NCI-H1694 (cell line): ENCODE data around the gene RSPH9.
A peak's percentile ranks its signal among the peaks of the same experiment; 100 is the strongest.
"Not testable (repeated sequence)": the region's sequence is repeated elsewhere in the genome, so short reads cannot be mapped to it uniquely, and the experiment has no call there.

ENCODE experiments used
- DNase-seq: peaks from one replicate; lab custom pipeline; 2025; lab: John Stamatoyannopoulos, UW

Gene RSPH9

DNA sequence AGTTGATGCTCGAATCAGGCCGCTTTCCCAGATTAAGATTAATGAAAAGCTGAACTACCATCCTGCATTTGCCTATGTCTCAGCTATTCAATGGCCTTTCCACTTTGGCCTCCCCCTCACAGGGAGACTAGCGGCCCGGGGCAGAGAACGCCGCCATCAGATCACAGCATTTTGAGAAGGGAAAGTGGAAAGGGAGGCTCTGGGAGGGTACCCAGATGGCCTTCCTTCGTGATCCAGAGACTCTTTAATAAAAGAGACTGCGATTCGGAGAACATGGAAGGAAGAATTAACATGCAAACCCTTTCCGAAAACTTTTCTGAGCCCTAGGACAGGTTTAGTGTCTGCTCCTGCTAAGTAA is 42.2 kb downstream of the RSPH9 start:
- DNase-seq, result no peak

- DNase-seq, result peak; percentile 23
Observed at GRCh38 chr6:43687437-43688347, 42.9 kb downstream of the RSPH9 start, which contains the start of gene MRPS18A. TSS of gene MRPS18A (minus strand) at chr6:43687791. CDS start at chr6:43687779, 12 bp downstream.

DNA sequence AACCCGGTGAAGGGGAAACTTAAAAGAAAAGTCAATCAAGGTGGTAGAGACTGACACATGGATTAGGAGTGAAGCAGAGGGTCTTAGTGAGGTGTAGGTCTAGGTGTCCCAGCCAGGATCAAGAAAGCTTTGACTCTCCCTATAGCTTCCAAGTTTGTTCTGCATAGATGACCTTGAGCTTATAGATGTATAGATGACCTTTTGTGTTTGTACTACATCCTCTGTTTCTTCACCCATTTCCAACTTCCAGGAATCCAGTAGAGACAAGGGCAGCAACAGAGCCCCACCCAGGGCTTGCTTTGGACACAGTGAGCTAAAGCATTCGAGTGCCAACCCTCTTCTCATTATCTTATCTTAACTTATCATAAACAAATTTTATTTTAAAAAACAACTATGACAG is 44.6 kb downstream of the RSPH9 start:
- DNase-seq, result no peak

DNA sequence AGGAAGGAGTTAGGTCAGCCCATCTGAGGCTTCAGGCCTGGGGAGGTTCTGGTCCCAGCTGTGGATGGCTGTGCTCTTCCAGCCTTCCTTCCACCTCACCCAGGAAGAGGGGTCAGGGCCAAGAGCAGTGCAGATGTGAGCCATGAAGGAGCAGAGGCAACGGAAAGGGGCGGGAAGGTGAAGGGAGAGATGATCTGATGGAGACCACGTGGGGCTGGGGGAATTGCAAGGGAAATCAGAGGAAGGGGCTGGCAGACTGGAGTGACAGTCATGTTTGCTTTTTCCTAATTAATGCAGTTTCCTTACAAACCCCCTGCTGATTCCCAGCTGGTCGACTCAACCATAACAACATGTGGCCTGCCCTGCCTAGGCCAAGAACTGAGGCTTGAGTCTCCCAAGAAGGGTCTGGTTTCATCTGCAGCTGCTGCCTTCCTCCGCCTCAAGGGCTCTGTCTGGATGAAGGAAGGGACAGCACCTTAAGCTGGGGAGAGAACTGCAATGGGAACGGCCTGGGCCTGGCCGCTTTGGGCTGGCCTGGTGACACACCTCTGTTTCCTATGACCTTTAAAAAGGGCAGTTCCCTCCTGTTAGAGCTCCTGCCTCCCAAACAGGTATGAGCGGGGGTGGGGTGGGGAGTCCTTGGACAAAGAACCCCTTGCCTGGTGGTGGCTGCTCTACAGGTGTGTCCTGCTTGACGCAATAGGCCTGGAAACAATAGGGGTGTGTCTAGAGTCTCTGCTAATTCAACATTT is 50.6 kb downstream of the RSPH9 start:
- peak; percentile 74 for DNase-seq

DNA sequence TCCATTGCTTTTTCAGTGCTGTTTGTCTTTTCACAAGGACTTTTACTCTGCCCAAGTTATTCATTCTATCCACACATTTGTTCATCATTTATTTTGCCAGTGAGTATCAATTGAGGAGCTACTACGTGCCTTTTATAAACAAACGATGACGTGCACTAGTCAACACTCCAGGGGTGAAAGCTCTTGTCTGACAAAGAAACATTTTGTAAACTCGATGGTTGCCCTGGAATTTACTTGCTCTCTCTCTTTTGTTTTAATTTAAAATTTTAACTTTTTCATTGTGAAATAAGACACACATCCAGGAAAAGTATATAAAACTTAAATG is 51.1 kb downstream of the RSPH9 start:
- DNase-seq, result no peak

- no peak for DNase-seq
Observed at GRCh38 chr6:43697421-43697820, 52.6 kb downstream of the RSPH9 start.

DNA sequence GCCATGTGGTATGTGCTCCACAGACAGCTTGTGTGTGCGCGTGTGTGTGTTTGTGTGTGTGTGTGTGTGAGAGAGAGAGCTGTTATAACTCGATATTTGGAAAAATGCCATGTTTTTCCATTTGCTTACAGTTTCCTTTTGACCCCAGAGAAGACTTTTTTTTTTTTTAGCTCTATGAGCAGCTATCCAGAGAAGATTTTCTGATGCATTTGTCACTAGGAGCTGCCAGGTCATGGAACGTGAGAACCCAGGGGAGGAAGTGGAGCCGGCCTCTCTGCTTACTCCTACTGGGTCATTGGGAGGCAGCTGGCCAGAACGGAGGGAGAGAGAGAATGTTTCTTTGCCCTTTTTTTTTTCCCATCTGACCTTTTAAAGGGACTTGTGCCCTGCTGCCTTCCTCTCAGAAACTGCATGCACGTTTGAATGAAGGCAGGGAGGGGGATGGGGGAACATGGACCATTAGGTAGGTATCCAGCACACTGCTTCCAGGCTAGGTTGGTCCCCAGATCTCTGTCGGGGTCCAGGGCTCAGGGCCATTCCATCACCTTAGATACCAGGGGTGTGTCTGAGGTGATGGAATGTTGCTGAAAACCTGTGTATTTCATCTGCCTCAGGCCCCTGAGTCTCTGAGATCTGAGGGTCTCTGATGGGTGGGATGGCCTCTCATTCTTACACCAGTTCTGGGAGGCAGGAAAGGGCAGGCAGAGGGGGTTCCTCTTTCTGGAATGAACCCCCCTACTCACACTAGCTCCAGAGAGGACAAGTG is 53.9 kb downstream of the RSPH9 start:
- DNase-seq, result peak; percentile 84

DNA sequence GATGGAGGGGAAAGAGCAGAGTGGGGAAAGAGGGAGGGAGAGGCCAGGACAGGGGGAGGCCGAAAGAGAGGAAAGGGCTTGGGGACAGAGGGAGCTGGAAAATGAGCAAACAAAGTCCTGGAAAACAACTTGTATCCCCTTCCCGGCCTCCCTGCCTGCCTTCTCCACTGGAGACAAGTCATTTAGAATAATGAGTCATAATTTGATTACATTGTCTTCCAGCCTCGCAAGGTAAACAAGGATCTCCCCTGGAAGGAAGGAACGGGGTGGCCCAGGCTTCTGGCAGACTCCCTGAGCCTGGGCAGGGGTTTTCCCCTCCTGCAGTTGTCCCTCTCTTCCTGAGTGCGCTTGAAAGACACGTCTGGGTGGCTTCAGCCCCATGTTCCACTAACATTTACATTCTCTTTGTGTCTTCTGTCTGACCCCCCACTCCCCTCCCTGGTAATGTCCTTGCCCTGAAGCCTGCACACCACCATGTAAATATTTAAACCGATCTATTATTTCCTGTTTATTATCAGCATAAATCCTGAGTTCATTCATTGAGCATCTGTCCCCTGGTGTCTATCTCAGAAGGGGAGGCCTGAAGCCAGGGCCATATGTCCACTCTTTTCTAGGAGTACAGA is 54.8 kb downstream of the RSPH9 start:
- DNase-seq, result peak; percentile 1

DNA sequence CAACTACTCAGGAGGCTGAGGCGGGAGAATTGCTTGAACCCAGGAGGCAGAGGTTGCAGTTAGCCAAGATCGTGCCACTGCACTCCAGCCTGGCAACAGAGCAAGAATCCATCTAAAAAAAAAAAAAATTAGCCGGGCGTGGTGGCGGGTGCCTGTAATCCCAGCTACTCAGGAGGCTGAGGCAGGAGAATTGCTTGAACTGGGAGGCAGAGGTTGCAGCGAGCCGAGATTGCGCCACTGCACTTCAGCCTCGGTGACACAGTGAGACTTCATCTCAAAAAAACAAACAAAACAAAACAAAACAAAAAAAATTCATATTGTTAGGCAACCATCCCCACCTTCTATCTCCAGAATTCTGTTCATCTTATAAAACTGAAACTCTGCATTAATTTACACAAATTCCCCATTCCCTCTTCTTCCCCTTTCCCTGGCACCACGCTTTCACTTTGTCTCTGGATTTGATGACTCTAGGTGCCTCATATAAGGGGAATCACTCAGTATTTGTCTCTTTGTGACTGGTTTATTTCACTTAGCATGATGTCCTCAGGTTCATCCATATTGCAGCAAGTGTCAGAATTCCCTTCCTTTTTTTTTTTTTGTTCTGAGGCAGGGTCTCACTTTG is 56.2 kb downstream of the RSPH9 start:
- not testable (repeated sequence) for DNase-seq

DNA sequence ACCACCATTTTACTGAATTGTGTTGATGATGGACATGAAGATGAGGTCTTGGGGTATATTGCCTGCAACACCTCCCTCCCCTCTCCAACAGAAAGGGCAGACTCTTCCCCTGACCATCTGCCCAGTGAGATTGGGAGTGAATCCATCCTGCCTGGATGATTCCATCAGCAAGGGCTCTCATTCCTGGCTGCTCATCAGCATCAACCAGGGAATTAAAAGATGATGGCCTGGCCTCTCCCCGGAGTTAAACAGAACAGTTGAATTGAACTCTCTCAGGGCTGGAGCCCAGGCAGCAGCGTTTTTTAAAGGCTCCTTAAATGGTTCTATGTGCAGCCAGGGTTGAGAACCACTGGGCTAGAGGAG is 57.3 kb downstream of the RSPH9 start:
- no peak for DNase-seq

- peak; percentile 5 for DNase-seq
Observed at GRCh38 chr6:43702534-43703440, 58.0 kb downstream of the RSPH9 start.

GRCh38 chr6:43703512-43704429 is 58.9 kb downstream of the RSPH9 start:
- no peak for DNase-seq

DNA sequence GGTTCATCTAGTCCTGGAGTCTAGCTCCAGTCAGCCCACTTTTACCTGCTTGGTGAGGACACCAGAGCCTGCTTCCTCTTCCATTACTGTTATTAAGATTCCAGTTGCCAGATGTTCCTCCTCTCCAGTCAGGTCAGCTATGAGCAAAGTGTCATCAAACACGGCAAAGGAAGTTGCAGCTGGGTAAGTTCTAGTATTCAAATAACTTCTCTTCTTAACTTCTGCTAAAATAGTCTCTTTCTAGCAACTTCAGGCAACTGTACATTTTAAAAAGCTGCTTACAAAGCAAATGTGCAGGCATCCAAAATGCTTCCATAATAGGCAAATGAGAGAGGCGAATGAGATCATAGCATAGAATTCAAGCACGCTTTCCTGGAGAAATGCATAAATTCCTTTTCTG is 61.2 kb downstream of the RSPH9 start:
- DNase-seq, result no peak

DNA sequence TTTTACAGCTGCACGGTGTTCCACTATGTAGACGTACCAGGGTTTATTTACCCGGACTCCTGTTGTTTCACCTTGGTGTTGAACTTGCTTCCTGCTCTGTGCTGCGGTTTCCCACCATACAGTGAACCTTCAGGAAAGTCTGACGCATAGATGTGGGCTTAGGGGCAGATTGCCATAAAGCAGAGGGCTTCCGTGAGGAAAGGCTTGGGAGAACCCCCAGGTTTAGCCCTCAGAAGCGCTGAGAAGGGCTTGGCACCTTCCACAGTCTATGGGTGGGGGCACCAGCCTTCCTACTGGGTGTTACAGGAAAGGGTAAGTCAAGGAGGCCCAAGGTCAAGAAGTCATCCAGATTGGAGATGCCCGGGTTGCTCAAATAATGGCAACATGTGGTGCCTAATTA is 62.0 kb downstream of the RSPH9 start:
- DNase-seq, result no peak

DNA sequence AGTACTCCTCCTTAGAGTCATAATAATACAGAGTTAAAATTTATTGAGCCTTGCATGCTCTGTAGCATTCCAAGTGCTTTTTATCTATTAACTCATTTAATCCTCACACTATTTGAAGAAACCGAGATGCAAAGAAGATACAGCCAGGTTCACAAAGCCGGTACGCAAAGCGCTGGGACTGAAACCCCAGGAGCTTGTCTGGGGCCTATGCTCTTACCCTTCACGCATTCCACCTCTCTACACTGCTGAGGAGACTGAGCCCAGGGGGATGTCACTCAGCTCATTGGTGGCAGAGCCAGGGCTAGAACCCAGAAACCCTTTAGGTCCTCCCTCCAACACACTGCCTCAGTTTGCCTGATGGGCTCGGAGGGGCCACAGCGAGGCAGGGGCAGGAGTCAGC is 62.4 kb downstream of the RSPH9 start:
- no peak for DNase-seq

- DNase-seq, result no peak
Observed at GRCh38 chr6:43707767-43708166, 62.9 kb downstream of the RSPH9 start.

DNA sequence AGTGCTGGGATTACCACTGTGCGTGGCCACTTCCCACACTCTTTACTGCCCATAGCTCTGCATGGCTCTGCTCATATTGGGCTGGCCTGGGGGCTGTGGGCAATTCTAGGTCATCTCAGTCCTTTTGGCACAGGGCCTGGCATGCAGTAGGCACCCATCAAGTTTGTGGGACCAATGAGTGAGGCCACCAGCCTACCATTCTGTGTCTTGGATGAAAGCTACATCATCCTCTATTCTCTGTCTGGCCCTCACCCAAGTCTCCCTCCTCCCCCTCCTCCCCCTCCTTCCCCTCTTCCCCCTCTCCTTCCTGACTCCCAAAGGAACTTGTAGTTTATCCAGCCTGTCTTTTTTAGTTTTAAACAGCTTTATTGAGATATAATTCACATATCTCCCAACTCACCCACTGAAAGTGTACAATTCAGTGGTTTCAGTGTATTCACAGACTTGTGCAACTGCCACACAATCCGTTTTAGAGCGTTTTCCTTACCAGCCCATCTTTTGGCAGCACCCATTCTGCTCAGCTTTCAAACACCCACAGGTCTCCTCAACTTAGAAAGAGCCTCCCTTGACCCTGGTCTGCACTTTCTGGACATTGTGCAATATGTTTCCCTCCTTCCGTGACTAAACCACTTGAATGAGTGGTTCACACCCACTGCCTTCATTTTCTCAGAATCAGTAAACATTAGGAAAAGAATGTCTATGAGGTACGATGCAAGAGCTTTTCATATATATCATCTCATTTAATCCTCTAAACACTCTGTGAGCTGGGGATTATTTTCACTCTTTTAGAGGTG is 64.2 kb downstream of the RSPH9 start:
- no peak for DNase-seq

GRCh38 chr6:43709654-43710303 is 64.9 kb downstream of the RSPH9 start:
- no peak for DNase-seq
